Nephron (organoid): ENCODE data around the gene RND2.
"Not testable (repeated sequence)": the region's sequence is repeated elsewhere in the genome, so short reads cannot be mapped to it uniquely, and the experiment has no call there.

Source experiments
- H3K27ac Mint-ChIP-seq, 3 experiments: 2 replicates each; pipeline ENCODE4 v1.8.0; 2020; ENCODE audit warnings: mixed read lengths in 3 of 3, mild to moderate bottlenecking in 2 of 3, moderate library complexity in 1 of 3
- H3K27me3 Mint-ChIP-seq: 2 replicates; pipeline ENCODE4 v1.8.0; 2021; ENCODE audit warnings: low read depth, mild to moderate bottlenecking, moderate library complexity, mixed read lengths
- H3K36me3 Mint-ChIP-seq: 2 replicates; pipeline ENCODE4 v1.8.0; 2020; ENCODE audit warnings: low read depth, mixed read lengths
- H3K4me1 Mint-ChIP-seq: 2 replicates; pipeline ENCODE4 v1.8.0; 2020; ENCODE audit warnings: mixed read lengths
- H3K4me3 Mint-ChIP-seq, 3 experiments: 2 replicates each; pipeline ENCODE4 v1.8.0; 2020; ENCODE audit warnings: mild to moderate bottlenecking in 3 of 3, mixed read lengths in 3 of 3, moderate library complexity in 2 of 3
- H3K9me3 Mint-ChIP-seq: 2 replicates; pipeline ENCODE4 v1.8.0; 2020; ENCODE audit warnings: mixed read lengths
- TF ChIP-seq, protein P1 (sequence below), 3 experiments: fragments of 200-600 bp; sonication (generic); IDR thresholded peaks; one replicate each; pipeline ENCODE4 v1.5.0; 2021; ENCODE audit warnings: antibody characterized with exemption in 3 of 3; ENCODE audit not compliant: unreplicated experiment in 3 of 3

Gene RND2, protein sequence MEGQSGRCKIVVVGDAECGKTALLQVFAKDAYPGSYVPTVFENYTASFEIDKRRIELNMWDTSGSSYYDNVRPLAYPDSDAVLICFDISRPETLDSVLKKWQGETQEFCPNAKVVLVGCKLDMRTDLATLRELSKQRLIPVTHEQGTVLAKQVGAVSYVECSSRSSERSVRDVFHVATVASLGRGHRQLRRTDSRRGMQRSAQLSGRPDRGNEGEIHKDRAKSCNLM

DNA sequence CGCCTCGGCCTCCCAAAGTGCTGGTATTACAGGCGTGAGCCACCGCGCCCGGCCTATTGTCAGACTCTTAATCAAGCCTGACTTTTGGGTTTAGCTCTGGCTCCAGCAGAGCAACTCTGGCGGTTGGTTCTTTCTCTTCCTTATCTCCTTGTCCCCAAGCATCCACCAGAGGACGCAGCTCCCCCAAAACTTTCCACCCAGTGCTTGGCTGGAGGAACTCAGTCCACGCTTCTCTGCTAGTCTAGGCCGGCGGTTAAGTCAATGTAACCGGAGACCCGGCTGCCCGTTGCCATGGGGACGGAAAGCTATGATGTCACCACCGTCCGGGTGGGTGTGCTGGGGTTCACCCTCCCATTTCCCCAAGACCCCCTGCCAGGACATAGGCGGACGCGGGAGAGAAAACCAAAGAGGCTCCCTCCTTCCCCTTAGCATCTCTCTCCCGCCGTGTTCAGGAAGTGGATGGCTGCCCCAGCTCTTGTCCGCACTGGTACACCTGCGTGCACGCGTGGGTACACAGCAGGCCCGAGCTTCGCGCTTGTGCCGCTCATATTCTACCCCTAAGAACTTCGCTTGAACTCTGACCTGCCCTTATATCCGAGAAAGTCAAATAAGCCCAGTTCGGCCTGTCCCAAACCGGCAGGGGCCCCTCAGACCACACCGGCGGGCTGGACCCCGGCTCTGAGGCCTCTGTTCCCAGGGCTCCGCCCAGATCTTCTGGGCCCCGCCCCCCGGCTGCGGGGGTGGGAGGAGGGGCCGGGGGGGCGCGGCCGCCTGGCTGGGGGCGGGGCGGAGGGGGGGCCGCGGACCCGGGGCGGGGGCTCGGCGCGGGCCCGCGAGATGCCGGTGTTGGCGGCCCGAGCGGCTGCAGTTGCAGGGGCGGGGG is at the start of gene RND2:
RND2 (plus strand) TSS at position 825 of the 883 bp plus-strand sequence. CDS start 117 bp downstream, outside the sequence.
- H3K36me3 Mint-ChIP-seq = no peaks in the 10 kb centered on the region
- H3K4me3 Mint-ChIP-seq = peak within 1 kb of the TSS; percentile 93 to 94 (median 94)
- H3K27ac Mint-ChIP-seq = peak within 1 kb of the TSS; percentile 90 to 94 (median 91)
- TF ChIP-seq, protein P1, sequence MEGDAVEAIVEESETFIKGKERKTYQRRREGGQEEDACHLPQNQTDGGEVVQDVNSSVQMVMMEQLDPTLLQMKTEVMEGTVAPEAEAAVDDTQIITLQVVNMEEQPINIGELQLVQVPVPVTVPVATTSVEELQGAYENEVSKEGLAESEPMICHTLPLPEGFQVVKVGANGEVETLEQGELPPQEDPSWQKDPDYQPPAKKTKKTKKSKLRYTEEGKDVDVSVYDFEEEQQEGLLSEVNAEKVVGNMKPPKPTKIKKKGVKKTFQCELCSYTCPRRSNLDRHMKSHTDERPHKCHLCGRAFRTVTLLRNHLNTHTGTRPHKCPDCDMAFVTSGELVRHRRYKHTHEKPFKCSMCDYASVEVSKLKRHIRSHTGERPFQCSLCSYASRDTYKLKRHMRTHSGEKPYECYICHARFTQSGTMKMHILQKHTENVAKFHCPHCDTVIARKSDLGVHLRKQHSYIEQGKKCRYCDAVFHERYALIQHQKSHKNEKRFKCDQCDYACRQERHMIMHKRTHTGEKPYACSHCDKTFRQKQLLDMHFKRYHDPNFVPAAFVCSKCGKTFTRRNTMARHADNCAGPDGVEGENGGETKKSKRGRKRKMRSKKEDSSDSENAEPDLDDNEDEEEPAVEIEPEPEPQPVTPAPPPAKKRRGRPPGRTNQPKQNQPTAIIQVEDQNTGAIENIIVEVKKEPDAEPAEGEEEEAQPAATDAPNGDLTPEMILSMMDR (IDR thresholded peaks at IDR 0.05; ENCODE audit: unreplicated experiment in 3 of 3) = peak; percentile 61 to 75 (median 71)
- H3K9me3 Mint-ChIP-seq = no peaks in the 10 kb centered on the region
- peaks cover 35% of the 10 kb centered on the region for H3K4me1 Mint-ChIP-seq
- no peaks in the 10 kb centered on the region for H3K27me3 Mint-ChIP-seq

DNA sequence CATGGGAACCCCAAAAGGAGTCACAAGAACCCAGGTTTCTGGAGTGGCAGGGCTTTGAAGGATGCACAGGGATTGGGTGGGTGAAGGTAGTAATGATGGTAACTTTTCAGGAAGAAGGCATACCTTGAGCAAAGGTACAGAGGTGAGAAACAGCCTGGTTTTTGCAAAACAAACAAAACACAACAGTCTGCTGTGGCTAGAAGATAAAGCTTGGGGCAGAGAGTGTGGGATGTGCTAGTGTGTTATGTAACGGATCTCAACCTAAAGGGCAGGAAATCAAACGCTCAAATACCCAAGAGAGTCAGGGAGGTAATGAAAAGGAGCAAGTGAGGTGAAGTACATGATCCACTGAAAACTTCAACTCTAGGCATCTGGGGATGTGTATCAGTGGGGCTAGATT is 49.8 kb upstream of the RND2 start:
- H3K4me3 Mint-ChIP-seq = peak overlapping the region; percentile 24 to 61 (median 31)
- H3K27me3 Mint-ChIP-seq = no peaks in the 10 kb centered on the region
- H3K4me1 Mint-ChIP-seq = peaks cover 12% of the 10 kb centered on the region
- TF ChIP-seq, protein P1 (IDR thresholded peaks at IDR 0.05; ENCODE audit: unreplicated experiment in 3 of 3) = no peak
- no peaks in the 10 kb centered on the region for H3K36me3 Mint-ChIP-seq
- no peaks in the 10 kb centered on the region for H3K9me3 Mint-ChIP-seq
- H3K27ac Mint-ChIP-seq = peak overlapping the region in 1 of 3 experiments; percentile 24

DNA sequence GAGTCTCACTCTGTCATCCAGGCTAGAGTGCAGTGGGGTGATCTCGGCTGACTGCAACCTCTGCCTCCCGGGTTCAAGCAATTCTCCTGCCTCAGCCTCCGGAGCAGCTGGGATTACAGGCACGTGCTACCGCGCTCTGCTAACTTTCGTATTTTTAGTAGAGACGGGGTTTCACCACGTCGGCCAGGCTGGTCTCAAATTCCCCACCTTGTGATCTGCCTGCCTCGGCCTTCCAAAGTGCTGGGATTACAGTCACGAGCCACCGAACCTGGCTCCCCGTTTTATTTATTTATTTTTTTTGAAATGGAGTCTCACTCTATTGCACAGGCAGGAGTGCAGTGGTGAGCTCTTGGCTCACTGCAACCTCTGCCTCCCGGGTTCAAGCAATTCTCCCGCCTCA is 49.3 kb upstream of the RND2 start:
- not testable (repeated sequence) for H3K9me3 Mint-ChIP-seq, H3K27ac Mint-ChIP-seq, H3K27me3 Mint-ChIP-seq, H3K36me3 Mint-ChIP-seq
- Mint-ChIP-seq H3K4me1 (peaks cover 14% of the 10 kb centered on the region), H3K4me3 (peak overlapping the region in 1 of 3 experiments; percentile 24)

DNA sequence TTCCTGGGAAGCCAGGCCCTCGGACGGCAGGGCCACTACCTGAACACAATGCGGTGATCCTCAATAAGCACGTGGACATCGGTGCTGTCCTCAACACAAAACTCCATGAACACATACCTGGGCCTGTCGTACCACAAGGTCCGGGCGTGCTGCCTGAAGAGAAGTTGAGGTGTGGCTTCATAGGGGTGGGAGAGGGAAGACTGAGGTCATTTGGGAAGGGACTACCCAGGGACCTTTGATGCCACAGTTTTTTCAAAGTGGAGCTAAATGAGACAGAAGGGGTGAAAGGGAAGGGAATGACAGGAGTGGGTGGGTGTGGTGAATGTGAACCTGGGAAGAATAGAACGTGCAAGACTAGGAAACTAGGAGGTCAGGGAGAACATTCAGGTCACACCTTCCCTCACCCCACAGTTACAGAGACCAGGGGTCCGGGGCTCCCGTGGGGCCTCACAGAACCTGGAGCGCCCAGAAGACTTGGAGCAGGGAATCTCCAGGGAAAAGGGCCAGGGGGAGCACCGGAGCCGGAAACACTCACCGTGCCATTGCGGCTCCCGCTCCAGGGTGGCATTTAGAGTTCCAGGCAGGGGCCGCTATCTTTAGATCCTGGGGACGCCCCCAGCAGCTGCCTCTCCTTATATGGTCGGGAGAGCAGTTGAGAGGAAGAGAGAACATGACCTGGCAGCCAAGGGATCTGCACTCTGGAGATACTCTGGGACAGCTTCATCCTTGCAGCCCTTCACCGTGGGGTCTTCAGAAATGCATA is 45.3 kb upstream of the RND2 start, which contains the start of gene PTGES3L:
PTGES3L (minus strand) TSS at position 570 of the 763 bp plus-strand sequence; CDS start at position 543, 27 bp downstream.
- TF ChIP-seq, protein P1 (IDR thresholded peaks at IDR 0.05; ENCODE audit: unreplicated experiment in 3 of 3) = no peak
- Mint-ChIP-seq H3K27ac (peak within 1 kb of the TSS; percentile 78 to 89 (median 83)), H3K27me3 (no peaks in the 10 kb centered on the region), H3K4me3 (peak within 1 kb of the TSS; percentile 95 to 98 (median 97)), H3K36me3 (peaks cover 8% of the 10 kb centered on the region), H3K4me1 (peaks cover 25% of the 10 kb centered on the region), H3K9me3 (no peaks in the 10 kb centered on the region)

DNA sequence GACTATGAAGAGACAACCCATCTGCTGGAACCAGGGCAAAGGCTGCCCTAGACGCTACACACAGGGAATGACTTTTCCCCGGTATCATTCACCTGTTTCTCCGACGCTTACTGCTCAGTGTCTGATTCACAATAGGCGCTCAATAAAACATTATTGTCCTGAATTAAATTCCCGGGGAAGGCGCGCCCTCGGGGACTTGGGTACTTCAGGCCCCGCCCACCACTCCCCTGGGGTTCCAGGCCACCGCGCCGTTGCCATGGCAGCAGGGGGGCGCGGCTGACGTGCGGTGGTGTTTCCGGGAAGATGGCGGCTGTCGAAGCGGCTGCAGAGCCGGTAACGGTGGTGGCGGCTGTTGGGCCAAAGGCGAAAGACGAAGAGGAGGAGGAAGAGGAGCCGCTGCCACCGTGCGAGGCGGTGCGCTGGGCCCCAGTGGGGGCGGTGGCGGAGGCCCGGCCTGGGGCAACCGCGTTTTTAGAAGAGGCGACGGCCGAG is 44.7 kb upstream of the RND2 start, which contains the start of gene RUNDC1:
RUNDC1 (plus strand) TSS at position 292 of the 492 bp plus-strand sequence; CDS start at position 304, 12 bp downstream.
- H3K27ac Mint-ChIP-seq = peak within 1 kb of the TSS; percentile 78 to 89 (median 83)
- peaks cover 11% of the 10 kb centered on the region for H3K36me3 Mint-ChIP-seq
- no peaks in the 10 kb centered on the region for H3K9me3 Mint-ChIP-seq
- peaks cover 25% of the 10 kb centered on the region for H3K4me1 Mint-ChIP-seq
- H3K4me3 Mint-ChIP-seq = peak within 1 kb of the TSS; percentile 95 to 98 (median 97)
- H3K27me3 Mint-ChIP-seq = no peaks in the 10 kb centered on the region
- TF ChIP-seq, protein P1 (IDR thresholded peaks at IDR 0.05; ENCODE audit: unreplicated experiment in 3 of 3) = no peak
